IPS-11a (cell line): ENCODE measurements around the gene SCART1.
"Not testable (repeated sequence)": the region's sequence is repeated elsewhere in the genome, so short reads cannot be mapped to it uniquely, and the experiment has no call there.

Source experiments
- H3K4me3 ChIP-seq: one replicate; pipeline ENCODE4 v1.5.1; 2013; ENCODE audit warnings: low read depth, low read length, control low read depth

SCART1 gene

DNA sequence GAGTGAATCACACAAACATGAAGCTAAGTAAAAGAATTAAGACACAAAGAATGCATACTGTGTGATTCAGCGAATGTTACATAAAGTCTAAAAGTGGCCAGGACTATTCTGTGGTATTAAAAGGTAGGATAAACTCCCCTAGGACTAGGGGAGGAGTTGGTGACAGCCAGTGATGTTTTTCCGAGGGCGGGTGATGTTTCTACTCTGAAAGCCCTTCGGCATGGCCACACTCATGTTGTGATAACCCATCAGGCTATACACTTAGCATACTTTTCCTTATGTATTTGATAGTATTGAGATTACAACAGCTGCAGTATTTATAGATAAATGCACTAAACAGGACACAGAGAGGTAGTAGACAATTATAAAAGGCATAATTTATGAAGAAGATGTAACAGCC is 57.7 kb downstream of the SCART1 start:
- H3K4me3 ChIP-seq = no peak overlapping the region

DNA sequence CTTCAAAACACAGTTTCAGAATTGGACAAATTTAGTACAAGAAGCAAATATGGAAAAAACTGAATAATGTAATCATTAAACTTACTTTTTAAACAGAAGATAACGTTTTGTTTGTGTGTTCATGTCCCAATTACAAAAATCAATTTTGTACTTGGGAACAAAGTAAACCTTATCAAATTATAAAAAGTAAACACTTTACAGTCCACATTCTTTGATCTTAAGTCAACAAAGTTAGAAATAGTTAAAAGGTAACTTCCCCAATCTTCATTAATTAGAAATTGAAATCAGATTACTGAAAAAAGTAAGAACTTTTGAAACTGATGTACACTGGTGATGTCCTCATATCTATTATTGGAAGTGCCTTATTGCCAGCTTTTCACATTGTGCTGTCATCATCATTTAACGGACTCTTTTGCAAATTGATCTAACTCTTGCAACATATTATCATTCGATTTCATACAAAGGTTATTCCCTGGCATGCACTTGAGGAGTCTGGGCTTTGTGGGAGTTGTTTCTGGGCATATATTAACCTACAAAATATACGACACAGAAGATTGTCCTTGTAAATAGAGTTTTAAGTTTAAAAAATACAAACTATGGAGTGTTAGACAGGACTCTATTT is 58.3 kb downstream of the SCART1 start:
- no peak overlapping the region for H3K4me3 ChIP-seq

DNA sequence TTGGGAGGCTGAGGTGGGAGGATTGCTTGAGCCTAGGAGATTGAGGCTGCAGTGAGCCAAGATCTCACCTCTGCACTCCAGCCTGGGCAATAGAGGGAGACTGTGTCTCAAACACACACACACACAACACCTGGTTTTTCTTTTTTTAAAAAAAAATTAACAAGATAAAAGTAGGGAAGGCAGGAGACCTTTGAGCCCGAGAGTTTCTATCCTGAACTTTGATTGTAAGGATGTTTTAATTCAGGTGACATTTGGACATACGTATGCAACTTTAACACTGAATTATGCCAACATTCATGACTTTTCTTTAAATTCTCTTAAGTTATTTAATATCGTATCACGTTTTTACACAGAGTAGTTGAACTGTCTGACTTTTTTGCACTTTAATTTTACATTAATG is 61.7 kb downstream of the SCART1 start:
- H3K4me3 ChIP-seq = no peak overlapping the region

DNA sequence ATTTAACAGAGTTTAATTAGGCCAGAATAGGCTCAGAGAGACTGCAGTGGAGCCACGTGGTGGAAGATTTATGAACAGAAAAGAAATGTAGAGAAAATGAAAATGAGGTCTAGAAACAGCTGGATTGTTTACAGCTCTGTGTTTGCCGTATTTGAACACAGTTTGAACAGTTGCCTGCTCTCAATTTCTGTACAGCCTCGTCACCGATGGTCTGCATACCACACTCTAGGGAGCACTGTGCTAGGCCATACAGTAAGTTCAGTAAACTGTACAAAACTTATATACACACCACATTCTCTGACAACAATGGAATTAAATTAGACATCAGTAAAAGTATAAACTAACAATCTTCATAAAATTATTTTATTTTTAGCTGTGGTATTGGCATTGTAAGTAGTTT is 62.3 kb downstream of the SCART1 start:
- H3K4me3 ChIP-seq = no peak overlapping the region

DNA sequence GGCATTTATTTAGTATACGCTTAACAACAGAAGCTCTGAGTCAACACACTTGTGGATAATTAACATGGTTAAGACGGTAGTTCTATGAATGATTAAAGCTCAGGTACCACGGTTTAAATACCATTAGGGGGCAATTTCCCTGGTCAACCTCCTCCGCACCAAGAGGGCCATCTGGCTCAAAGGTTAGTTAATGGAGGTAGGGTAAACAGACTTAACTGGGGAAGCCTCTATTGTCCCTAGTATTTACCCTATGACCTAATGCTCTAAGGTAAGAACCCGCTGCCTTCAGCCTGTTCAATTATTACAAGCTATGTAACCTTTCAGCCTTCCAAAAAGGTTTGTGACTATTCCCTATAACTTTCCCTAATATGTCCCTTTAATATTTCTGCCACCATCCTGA is 64.8 kb downstream of the SCART1 start:
- not testable (repeated sequence) for H3K4me3 ChIP-seq
